Measurements from ENCODE around the gene GTF3C5. TPM values are rescaled to one million over a fixed set of nuclear protein-coding genes. Genes with fewer than 3 reads are reported as not detected.

The GTF3C5 gene
- total and polyA plus RNA-seq, 9 of the 15 experiments (the other 6 are each of a cell fraction or from before 2014, with no cell fraction given), result 3.8 to 118 (median 83.7) TPM

GRCh38 chr9:133004091-133004998 is 26.5 kb upstream of the GTF3C5 start (continued):
- TF ChIP-seq HLTF (IDR thresholded peaks at IDR 0.05) (peak; percentile 95), CHD2 (IDR thresholded peaks at IDR 0.05; ENCODE audit: low read depth, low read length) (peak; percentile 10; the same call in 1 of the 2 replicates), MED1 (CRISPR knock-in tag; IDR thresholded peaks at IDR 0.05; ENCODE audit: borderline replicate concordance) (no peak), CLOCK (CRISPR knock-in tag; IDR thresholded peaks at IDR 0.05; ENCODE audit: borderline replicate concordance) (peak; percentile 83; the same call in 1 of the 2 replicates), MYC (IDR thresholded peaks at IDR 0.05; ENCODE audit: low read depth, low read length) (peak; percentile 82), MYC (CRISPR knock-in tag; IDR thresholded peaks at IDR 0.05; ENCODE audit: borderline replicate concordance, low read depth) (0 out of 2 replicates have a peak, but pooled peaks have one; percentile 34), ZNF347 (CRISPR knock-in tag; IDR thresholded peaks at IDR 0.05; ENCODE audit: low read depth) (no peak), ZC3H4 (CRISPR knock-in tag; IDR thresholded peaks at IDR 0.05; ENCODE audit: borderline replicate concordance) (no peak), ETV6 (IDR thresholded peaks at IDR 0.05; ENCODE audit: borderline replicate concordance in 1 of 2, low read depth in 2 of 2, low read length in 1 of 2) (0 out of 4 replicates have a peak, but pooled peaks of 1 of the 2 experiments have one; percentile 47), ETV6 (CRISPR knock-in tag; IDR thresholded peaks at IDR 0.05; ENCODE audit: borderline replicate concordance) (no peak), ELF1 (tag; IDR thresholded peaks at IDR 0.05) (peak; percentile 50; the same call in 1 of the 2 replicates), CREB1 (IDR thresholded peaks at IDR 0.05) (peak; percentile 68), CREB1 (CRISPR knock-in tag; IDR thresholded peaks at IDR 0.05) (0 out of 2 replicates have a peak, but pooled peaks have one; percentile 42), POLR2AphosphoS2 (IDR thresholded peaks at IDR 0.05; ENCODE audit: low read length) (no peak), NCOR1 (IDR thresholded peaks at IDR 0.05) (no peak), NR4A1 (CRISPR knock-in tag; IDR thresholded peaks at IDR 0.05) (peak; percentile 56; the same call in 1 of the 2 replicates), NR4A1 (tag; IDR thresholded peaks at IDR 0.05) (peak; percentile 92), EP300 (IDR thresholded peaks at IDR 0.05; ENCODE audit: low read length) (peak; percentile 98), ZBTB11 (CRISPR knock-in tag; IDR thresholded peaks at IDR 0.05) (peak in 1 of 3 experiments; percentile 86; a peak in 2 of 6 replicates)
- TF ChIP-seq, protein P1, sequence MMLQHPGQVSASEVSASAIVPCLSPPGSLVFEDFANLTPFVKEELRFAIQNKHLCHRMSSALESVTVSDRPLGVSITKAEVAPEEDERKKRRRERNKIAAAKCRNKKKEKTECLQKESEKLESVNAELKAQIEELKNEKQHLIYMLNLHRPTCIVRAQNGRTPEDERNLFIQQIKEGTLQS (IDR thresholded peaks at IDR 0.05), result peak; percentile 87
- TF ChIP-seq, protein P1 (CRISPR knock-in tag; conservative IDR thresholded peaks at IDR 0.05), result no peak
